HEK293 (cell line): Measurements from ENCODE around the gene ACACB.

Source experiments
- HOXC10 ChIP-seq: sonication (generic); formaldehyde crosslinking; IDR thresholded peaks from 2 replicates; pipeline ENCODE4 v1.8.1; 2023; ENCODE audit warnings: mild to moderate bottlenecking, missing genetic modification reagents
- KLF1 ChIP-seq: fragments of 450-650 bp; formaldehyde crosslinking; IDR thresholded peaks from 2 replicates; pipeline ENCODE4 v1.5.1; 2016; ENCODE audit warnings: missing biosample characterization, missing genetic modification characterization
- KLF9 ChIP-seq: fragments of 450-650 bp; formaldehyde crosslinking; IDR thresholded peaks from 2 replicates; pipeline ENCODE4 v1.5.1; 2016; ENCODE audit warnings: missing biosample characterization, missing genetic modification characterization, low read depth
- PRDM1 ChIP-seq: fragments of 450-650 bp; formaldehyde crosslinking; IDR thresholded peaks from 2 replicates; pipeline ENCODE4; 2016; ENCODE audit warnings: missing biosample characterization, missing genetic modification characterization
- SALL2 ChIP-seq: fragments of 450-650 bp; formaldehyde crosslinking; IDR thresholded peaks from 2 replicates; pipeline ENCODE4 v1.5.0; 2017; ENCODE audit warnings: missing biosample characterization, mild to moderate bottlenecking, missing genetic modification characterization, borderline replicate concordance
- SP2 ChIP-seq: fragments of 450-650 bp; formaldehyde crosslinking; IDR thresholded peaks from 2 replicates; pipeline ENCODE4 v1.5.1; 2016; ENCODE audit warnings: missing biosample characterization, missing genetic modification characterization
- YY1 ChIP-seq: fragments of 450-650 bp; formaldehyde crosslinking; IDR thresholded peaks from 2 replicates; pipeline ENCODE4 v1.5.1; 2018; ENCODE audit warnings: missing biosample characterization, missing genetic modification characterization
- ZBTB1 ChIP-seq: fragments of 450-650 bp; formaldehyde crosslinking; IDR thresholded peaks from 2 replicates; pipeline ENCODE4 v1.5.1; 2016; ENCODE audit warnings: missing biosample characterization, missing genetic modification characterization
- ZBTB17 ChIP-seq: fragments of 450-650 bp; formaldehyde crosslinking; IDR thresholded peaks from 2 replicates; pipeline ENCODE4 v1.5.1; 2016; ENCODE audit warnings: missing biosample characterization, missing genetic modification characterization
- ZBTB8A ChIP-seq: fragments of 450-650 bp; formaldehyde crosslinking; IDR thresholded peaks from 2 replicates; pipeline ENCODE4 v1.5.1; 2016; ENCODE audit warnings: missing biosample characterization, missing genetic modification characterization
- ZFHX2 ChIP-seq: fragments of 450-650 bp; formaldehyde crosslinking; conservative IDR thresholded peaks from 2 replicates; pipeline ENCODE4 v1.5.1; 2016; ENCODE audit warnings: missing biosample characterization, missing genetic modification characterization
- ZFP3 ChIP-seq: fragments of 450-650 bp; formaldehyde crosslinking; IDR thresholded peaks from 2 replicates; pipeline ENCODE4 v1.5.1; 2016; ENCODE audit warnings: low read depth, missing biosample characterization, missing genetic modification characterization
- ZFP41 ChIP-seq: fragments of 450-650 bp; formaldehyde crosslinking; IDR thresholded peaks from 2 replicates; pipeline ENCODE4 v1.5.1; 2016; ENCODE audit warnings: missing biosample characterization, missing genetic modification characterization, borderline replicate concordance
- ZNF114 ChIP-seq: fragments of 450-650 bp; formaldehyde crosslinking; IDR thresholded peaks from 2 replicates; pipeline ENCODE4 v1.5.0; 2017; ENCODE audit warnings: missing biosample characterization, missing genetic modification characterization
- ZNF132 ChIP-seq: fragments of 450-650 bp; formaldehyde crosslinking; IDR thresholded peaks from 2 replicates; pipeline ENCODE4 v1.5.1; 2017; ENCODE audit warnings: missing biosample characterization, missing genetic modification characterization, borderline replicate concordance
- ZNF184 ChIP-seq: fragments of 450-650 bp; IDR thresholded peaks from 2 replicates; pipeline ENCODE4 v1.5.1; 2018; ENCODE audit warnings: missing biosample characterization, mild to moderate bottlenecking, missing genetic modification characterization
- ZNF202 ChIP-seq: fragments of 450-650 bp; formaldehyde crosslinking; IDR thresholded peaks from 2 replicates; pipeline ENCODE4 v1.5.1; 2016; ENCODE audit warnings: missing biosample characterization, missing genetic modification characterization, borderline replicate concordance
- ZNF24 ChIP-seq: fragments of 450-650 bp; formaldehyde crosslinking; IDR thresholded peaks from 2 replicates; pipeline ENCODE4 v1.5.1; 2016; ENCODE audit warnings: missing biosample characterization, missing genetic modification characterization
- ZNF426 ChIP-seq: fragments of 450-650 bp; formaldehyde crosslinking; IDR thresholded peaks from 2 replicates; pipeline ENCODE4 v1.5.1; 2017; ENCODE audit warnings: missing biosample characterization, missing genetic modification characterization, mild to moderate bottlenecking, inconsistent platforms, moderate library complexity
- ZNF501 ChIP-seq: fragments of 450-650 bp; formaldehyde crosslinking; IDR thresholded peaks from 2 replicates; pipeline ENCODE4 v1.5.1; 2016; ENCODE audit warnings: missing biosample characterization, missing genetic modification characterization
- ZNF544 ChIP-seq: fragments of 450-650 bp; formaldehyde crosslinking; IDR thresholded peaks from 2 replicates; pipeline ENCODE4 v1.5.0; 2017; ENCODE audit warnings: missing biosample characterization, missing genetic modification characterization
- ZNF623 ChIP-seq: fragments of 450-650 bp; formaldehyde crosslinking; IDR thresholded peaks from 2 replicates; pipeline ENCODE4 v1.5.1; 2016; ENCODE audit warnings: missing biosample characterization, missing genetic modification characterization
- ZNF626 ChIP-seq: fragments of 450-650 bp; sonication (Bioruptor Pico); formaldehyde crosslinking; IDR thresholded peaks from 2 replicates; pipeline ENCODE4 v1.5.1; 2018; ENCODE audit warnings: missing biosample characterization, missing genetic modification characterization, inconsistent platforms
- ZNF768 ChIP-seq: fragments of 450-650 bp; formaldehyde crosslinking; IDR thresholded peaks from 2 replicates; pipeline ENCODE4 v1.5.1; 2018; ENCODE audit warnings: missing biosample characterization, mild to moderate bottlenecking, missing genetic modification characterization
- ZNF830 ChIP-seq: fragments of 450-650 bp; IDR thresholded peaks from 2 replicates; pipeline ENCODE4 v1.5.0; 2018; ENCODE audit warnings: missing biosample characterization, missing genetic modification characterization, low read depth, mild to moderate bottlenecking, moderate library complexity
- ZNF837 ChIP-seq: fragments of 450-650 bp; formaldehyde crosslinking; IDR thresholded peaks from 2 replicates; pipeline ENCODE4 v1.5.1; 2016; ENCODE audit warnings: missing biosample characterization, missing genetic modification characterization
- ZNF843 ChIP-seq: fragments of 450-650 bp; formaldehyde crosslinking; IDR thresholded peaks from 2 replicates; pipeline ENCODE4 v1.5.1; 2016; ENCODE audit warnings: missing biosample characterization, missing genetic modification characterization
- ZSCAN16 ChIP-seq: fragments of 450-650 bp; formaldehyde crosslinking; IDR thresholded peaks from 2 replicates; pipeline ENCODE4 v1.5.1; 2016; ENCODE audit warnings: missing biosample characterization, missing genetic modification characterization
- ZSCAN30 ChIP-seq: fragments of 450-650 bp; IDR thresholded peaks from 2 replicates; pipeline ENCODE4 v1.5.1; 2018; ENCODE audit warnings: missing biosample characterization, mild to moderate bottlenecking, missing genetic modification characterization, moderate library complexity
- TF ChIP-seq, protein P1 (sequence below): fragments of 450-650 bp; formaldehyde crosslinking; IDR thresholded peaks from 2 replicates; pipeline ENCODE4; 2016; ENCODE audit warnings: missing biosample characterization, missing genetic modification characterization
- TF ChIP-seq, protein P2 (sequence below): fragments of 450-650 bp; formaldehyde crosslinking; IDR thresholded peaks from 2 replicates; pipeline ENCODE4 v1.5.1; 2017; ENCODE audit warnings: missing biosample characterization, missing genetic modification characterization
- TF ChIP-seq, protein P3 (sequence below): fragments of 450-650 bp; formaldehyde crosslinking; optimal IDR thresholded peaks from 2 replicates; pipeline ENCODE3; 2016; ENCODE audit warnings: missing biosample characterization, mild to moderate bottlenecking, missing genetic modification characterization
- TF ChIP-seq, protein P4 (sequence below): fragments of 450-650 bp; formaldehyde crosslinking; IDR thresholded peaks from 2 replicates; pipeline ENCODE4 v1.5.1; 2017; ENCODE audit warnings: missing biosample characterization, missing genetic modification characterization
- TF ChIP-seq, protein P5 (sequence below): fragments of 450-650 bp; formaldehyde crosslinking; IDR thresholded peaks from 2 replicates; pipeline ENCODE4 v1.5.0; 2017; ENCODE audit warnings: missing biosample characterization, missing genetic modification characterization, borderline replicate concordance

The ACACB gene

DNA sequence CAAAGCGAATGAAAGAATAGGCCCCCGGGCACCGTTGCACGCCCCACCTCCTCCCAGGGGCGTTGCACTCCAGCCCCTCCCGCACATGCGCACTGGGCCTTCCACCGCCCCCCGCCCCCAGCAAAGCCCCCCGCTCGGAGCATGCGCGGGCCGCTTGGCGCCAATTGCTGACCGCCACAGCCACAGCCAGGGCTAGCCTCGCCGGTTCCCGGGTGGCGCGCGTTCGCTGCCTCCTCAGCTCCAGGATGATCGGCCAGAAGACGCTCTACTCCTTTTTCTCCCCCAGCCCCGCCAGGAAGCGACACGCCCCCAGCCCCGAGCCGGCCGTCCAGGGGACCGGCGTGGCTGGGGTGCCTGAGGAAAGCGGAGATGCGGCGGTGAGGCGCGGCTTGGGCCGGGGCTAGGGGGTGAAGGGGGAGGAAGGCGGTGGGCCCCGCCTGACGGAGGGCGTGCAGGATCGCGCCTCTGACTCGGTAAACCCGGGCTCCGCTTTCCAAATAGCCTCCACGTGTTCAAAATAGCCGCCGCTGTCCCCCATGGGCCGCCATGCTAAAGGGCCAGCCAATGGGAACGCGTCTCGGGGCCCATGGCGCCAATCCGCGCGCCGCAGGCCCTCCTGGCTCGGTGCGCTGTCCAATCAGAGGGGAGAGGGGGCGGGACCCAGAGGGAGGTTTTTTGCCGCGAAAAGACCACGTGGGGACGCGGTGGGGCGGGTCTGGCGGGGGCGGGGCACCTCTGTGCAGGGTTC is 18.8 kb upstream of the ACACB start, which contains the start of gene UNG (continued):
- TF ChIP-seq SALL2 (tag by site-specific recombination) (no peak; the same call in 1 of the 2 replicates), ZSCAN16 (tag by site-specific recombination) (no peak), ZNF501 (tag by site-specific recombination) (peak; percentile 78; the same call in 1 of the 2 replicates), ZBTB17 (tag by site-specific recombination) (peak; percentile 74; the same call in 1 of the 2 replicates), ZFP41 (no peak), PRDM1 (tag by site-specific recombination) (no peak), ZNF843 (tag by site-specific recombination) (no peak), ZNF24 (tag by site-specific recombination) (peak; percentile 37; the same call in 1 of the 2 replicates), ZFP3 (tag by site-specific recombination) (no peak), ZNF837 (no peak), SP2 (tag by site-specific recombination) (peak; percentile 88), ZBTB8A (tag by site-specific recombination) (0 out of 2 replicates have a peak, but pooled peaks have one; percentile 29), KLF1 (tag by site-specific recombination) (peak; percentile 62), ZBTB1 (tag by site-specific recombination) (no peak), ZFHX2 (tag by site-specific recombination) (0 out of 2 replicates have a peak, but pooled peaks have one; percentile 41), ZSCAN30 (tag by site-specific recombination) (peak; percentile 55; the same call in 1 of the 2 replicates), ZNF132 (tag by site-specific recombination) (no peak), KLF9 (peak; percentile 92), ZNF202 (no peak), ZNF184 (tag by site-specific recombination) (0 out of 2 replicates have a peak, but pooled peaks have one; percentile 26), YY1 (tag by site-specific recombination) (peak; percentile 65; the same call in 1 of the 2 replicates), ZNF114 (tag by site-specific recombination) (no peak), HOXC10 (CRISPR knock-in tag) (0 out of 2 replicates have a peak, but pooled peaks have one; percentile 31), ZNF768 (tag by site-specific recombination) (no peak), ZNF544 (tag by site-specific recombination) (no peak), ZNF623 (no peak), ZNF626 (tag by site-specific recombination) (no peak), ZNF830 (tag by site-specific recombination) (no peak), ZNF426 (tag by site-specific recombination) (no peak)
- TF ChIP-seq, protein P1, sequence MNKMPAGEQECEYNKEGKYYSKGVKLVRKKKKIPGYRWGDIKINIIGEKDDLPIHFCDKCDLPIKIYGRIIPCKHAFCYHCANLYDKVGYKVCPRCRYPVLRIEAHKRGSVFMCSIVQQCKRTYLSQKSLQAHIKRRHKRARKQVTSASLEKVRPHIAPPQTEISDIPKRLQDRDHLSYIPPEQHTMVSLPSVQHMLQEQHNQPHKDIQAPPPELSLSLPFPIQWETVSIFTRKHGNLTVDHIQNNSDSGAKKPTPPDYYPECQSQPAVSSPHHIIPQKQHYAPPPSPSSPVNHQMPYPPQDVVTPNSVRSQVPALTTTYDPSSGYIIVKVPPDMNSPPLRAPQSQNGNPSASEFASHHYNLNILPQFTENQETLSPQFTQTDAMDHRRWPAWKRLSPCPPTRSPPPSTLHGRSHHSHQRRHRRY: no peak
- TF ChIP-seq, protein P2, sequence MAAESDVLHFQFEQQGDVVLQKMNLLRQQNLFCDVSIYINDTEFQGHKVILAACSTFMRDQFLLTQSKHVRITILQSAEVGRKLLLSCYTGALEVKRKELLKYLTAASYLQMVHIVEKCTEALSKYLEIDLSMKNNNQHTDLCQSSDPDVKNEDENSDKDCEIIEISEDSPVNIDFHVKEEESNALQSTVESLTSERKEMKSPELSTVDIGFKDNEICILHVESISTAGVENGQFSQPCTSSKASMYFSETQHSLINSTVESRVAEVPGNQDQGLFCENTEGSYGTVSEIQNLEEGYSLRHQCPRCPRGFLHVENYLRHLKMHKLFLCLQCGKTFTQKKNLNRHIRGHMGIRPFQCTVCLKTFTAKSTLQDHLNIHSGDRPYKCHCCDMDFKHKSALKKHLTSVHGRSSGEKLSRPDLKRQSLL (tag by site-specific recombination): 0 out of 2 replicates have a peak, but pooled peaks have one; percentile 28
- TF ChIP-seq, protein P3, sequence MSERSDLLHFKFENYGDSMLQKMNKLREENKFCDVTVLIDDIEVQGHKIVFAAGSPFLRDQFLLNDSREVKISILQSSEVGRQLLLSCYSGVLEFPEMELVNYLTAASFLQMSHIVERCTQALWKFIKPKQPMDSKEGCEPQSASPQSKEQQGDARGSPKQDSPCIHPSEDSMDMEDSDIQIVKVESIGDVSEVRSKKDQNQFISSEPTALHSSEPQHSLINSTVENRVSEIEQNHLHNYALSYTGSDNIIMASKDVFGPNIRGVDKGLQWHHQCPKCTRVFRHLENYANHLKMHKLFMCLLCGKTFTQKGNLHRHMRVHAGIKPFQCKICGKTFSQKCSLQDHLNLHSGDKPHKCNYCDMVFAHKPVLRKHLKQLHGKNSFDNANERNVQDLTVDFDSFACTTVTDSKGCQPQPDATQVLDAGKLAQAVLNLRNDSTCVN (tag by site-specific recombination): peak; percentile 60
- TF ChIP-seq, protein P4, sequence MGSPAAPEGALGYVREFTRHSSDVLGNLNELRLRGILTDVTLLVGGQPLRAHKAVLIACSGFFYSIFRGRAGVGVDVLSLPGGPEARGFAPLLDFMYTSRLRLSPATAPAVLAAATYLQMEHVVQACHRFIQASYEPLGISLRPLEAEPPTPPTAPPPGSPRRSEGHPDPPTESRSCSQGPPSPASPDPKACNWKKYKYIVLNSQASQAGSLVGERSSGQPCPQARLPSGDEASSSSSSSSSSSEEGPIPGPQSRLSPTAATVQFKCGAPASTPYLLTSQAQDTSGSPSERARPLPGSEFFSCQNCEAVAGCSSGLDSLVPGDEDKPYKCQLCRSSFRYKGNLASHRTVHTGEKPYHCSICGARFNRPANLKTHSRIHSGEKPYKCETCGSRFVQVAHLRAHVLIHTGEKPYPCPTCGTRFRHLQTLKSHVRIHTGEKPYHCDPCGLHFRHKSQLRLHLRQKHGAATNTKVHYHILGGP: no peak
- TF ChIP-seq, protein P5, sequence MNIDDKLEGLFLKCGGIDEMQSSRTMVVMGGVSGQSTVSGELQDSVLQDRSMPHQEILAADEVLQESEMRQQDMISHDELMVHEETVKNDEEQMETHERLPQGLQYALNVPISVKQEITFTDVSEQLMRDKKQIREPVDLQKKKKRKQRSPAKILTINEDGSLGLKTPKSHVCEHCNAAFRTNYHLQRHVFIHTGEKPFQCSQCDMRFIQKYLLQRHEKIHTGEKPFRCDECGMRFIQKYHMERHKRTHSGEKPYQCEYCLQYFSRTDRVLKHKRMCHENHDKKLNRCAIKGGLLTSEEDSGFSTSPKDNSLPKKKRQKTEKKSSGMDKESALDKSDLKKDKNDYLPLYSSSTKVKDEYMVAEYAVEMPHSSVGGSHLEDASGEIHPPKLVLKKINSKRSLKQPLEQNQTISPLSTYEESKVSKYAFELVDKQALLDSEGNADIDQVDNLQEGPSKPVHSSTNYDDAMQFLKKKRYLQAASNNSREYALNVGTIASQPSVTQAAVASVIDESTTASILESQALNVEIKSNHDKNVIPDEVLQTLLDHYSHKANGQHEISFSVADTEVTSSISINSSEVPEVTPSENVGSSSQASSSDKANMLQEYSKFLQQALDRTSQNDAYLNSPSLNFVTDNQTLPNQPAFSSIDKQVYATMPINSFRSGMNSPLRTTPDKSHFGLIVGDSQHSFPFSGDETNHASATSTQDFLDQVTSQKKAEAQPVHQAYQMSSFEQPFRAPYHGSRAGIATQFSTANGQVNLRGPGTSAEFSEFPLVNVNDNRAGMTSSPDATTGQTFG (tag by site-specific recombination): no peak
